HG03025 (cell line): ENCODE data around the gene CYTIP.
"Not testable (repeated sequence)": the region's sequence is repeated elsewhere in the genome, so short reads cannot be mapped to it uniquely, and the experiment has no call there.

Experiments
- ATAC-seq: cut with Tn5 transposase; IDR thresholded peaks from one replicate; pipeline ENCODE4 v1.9.1; 2021; ENCODE audit warnings: mild to moderate bottlenecking, moderate library complexity; ENCODE audit not compliant: unreplicated experiment, low FRiP score

The CYTIP gene

GRCh38 chr2:157427003-157427921 lies 16.6 kb downstream of the CYTIP start:
- ATAC-seq, result no peak

DNA sequence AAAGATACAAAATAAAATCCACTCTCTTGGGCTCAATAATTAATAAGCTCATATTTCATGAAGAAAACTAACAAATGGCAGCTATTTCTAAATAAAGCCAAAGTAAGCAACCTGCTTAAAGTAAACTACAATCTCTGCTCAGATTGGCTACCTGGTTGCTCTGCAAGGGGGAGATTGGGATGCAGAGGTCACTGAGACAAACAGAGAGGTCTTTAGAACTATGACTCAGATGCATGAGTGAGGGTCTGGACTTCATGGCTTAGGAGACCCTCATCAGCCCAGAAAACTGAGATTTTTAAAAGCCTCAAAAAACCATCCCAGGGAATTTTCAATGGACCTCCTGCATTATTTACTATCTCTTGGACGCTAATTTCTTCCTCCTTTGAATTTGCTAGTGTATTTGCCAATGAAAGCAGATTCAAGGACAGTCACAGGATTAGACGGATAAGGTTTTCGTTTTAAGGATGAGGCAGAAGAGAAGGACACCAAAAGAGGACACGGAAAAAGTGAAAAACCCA lies 17.4 kb downstream of the CYTIP start:
- no peak for ATAC-seq

DNA sequence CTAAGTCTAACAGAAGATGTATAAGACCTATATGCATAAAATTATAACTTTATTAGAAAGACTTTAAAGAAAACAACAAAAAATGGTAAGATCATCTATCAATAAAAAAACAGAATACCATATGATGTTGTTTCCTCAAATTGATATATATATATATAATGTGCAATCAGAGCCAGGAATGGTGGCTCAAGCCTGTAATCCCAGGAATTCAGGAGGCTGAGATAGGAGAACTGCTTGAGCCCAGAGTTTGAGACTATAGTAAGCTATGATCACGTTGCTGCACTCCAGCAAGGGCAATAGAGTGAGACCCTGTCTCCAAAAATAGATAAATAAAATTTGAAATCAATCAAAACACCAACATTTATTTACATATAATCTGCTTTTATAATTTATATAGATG lies 19.5 kb downstream of the CYTIP start:
- no peak for ATAC-seq

DNA sequence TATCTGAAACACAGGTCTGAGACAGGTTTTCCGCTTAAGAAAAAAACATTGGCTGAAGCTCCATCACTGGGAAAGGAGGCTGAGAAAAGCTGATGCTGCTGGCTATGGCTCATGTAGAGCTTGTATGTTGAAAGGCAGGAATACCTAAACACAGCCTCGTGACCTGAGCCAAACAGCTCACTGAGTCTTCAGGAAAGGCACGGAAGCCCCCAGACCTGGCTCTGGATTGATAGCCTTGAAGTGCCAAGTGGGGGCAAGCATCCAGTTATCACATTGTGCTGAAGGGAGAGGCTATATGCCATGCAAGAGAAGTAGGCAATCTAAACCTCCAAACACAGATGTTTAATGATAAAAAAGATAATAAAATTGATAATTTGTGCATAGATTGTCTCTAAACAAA lies 21.9 kb downstream of the CYTIP start:
- ATAC-seq, result no peak

DNA sequence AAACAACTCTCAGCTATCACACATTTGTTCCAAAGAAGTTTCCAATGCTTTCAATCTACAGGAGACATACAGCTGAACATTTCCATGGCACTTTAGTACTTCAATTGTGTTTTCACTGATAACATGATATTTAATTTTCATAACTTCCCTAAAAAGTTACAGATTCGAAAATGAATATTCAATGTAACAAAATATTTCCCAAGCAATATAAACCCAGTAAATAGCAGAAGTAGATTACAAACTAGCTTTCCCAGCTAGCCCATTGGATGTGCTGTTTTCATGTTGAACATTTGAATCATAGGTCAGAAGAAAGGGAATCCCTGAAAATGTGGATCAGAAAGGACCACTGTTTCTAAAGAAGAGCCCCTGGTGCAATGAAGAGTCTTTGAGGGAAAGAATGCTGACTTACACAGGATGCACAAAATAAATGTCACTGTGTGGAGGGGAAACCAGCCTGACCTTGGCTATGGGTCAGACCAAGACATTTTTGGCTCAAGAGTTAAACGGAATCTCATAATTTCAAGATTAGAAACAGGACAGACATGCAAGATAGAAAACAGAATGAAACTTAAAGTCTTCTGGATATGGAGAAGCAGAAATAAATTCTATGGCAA lies 22.5 kb downstream of the CYTIP start:
- no peak for ATAC-seq

DNA sequence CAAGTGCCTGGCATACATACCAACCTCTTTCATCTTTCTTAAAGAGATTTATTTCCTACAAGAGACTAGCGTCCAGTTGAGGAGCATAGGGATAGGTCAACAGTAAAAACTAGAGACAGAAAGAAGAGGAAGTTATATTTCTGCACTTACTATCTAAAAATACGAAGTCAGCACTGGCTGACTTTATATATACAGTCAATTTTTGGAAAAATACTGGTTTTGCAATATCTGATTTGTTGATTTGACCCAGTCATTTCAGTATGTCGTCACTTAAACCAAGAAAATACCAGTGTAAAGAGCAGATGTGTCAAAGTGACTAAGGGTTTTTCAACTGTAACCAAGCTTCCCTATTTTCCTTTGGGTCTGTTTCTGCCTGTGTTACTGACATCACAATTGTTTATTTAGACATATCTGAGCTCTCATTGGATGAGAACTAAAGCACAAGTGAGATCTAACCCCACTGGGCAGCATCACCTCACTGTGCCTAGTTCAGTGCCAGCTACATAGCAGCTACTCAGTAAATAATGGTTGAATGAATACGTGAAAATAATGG lies 23.0 kb downstream of the CYTIP start:
- ATAC-seq, result no peak

- no peak for ATAC-seq
Observed at GRCh38 chr2:157419031-157419575, 24.8 kb downstream of the CYTIP start.

- no peak for ATAC-seq
Observed at GRCh38 chr2:157418239-157418641, 25.6 kb downstream of the CYTIP start.

- no peak for ATAC-seq
Observed at GRCh38 chr2:157415591-157416101, 28.2 kb downstream of the CYTIP start.

DNA sequence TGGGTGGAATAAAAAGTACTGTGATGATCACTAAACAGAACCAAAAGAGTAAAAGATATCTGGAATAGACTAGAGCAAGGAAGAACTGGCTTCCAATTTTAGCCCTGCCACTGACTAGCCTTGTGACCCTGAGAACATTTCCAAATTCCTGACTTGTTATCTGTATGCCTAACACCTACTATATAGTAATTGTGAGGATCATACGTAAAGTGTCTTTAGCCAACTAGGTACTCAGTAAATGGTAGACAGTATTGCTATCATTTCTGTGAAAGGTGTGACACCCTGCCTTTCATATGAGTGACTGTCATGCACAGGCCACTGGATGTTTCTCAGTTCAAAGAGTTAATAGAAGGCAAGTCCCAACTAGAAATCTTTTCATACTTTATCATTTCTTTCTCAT lies 29.8 kb downstream of the CYTIP start:
- peak; percentile 17 for ATAC-seq

GRCh38 chr2:157413326-157414035 lies 30.4 kb downstream of the CYTIP start:
- ATAC-seq, result peak; percentile 76

GRCh38 chr2:157411624-157412336 lies 32.1 kb downstream of the CYTIP start:
- ATAC-seq, result no peak

DNA sequence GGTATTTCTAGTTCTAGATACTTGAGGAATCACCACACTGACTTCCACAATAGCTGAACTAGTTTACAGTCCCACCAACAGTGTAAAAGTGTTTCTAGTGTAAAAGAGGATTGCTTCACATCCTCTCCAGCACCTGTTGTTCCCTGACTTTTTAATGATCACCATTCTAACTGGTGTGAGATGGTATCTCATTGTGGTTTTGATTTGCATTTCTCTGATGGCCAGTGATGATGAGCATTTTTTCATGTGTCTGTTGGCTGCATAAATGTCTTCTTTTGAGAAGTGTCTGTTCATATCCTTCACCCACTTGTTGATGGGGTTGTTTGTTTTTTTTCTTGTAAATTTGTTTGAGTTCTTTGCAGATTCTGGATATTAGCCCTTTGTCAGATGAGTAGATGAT lies 38.5 kb downstream of the CYTIP start:
- ATAC-seq, result not testable (repeated sequence)

DNA sequence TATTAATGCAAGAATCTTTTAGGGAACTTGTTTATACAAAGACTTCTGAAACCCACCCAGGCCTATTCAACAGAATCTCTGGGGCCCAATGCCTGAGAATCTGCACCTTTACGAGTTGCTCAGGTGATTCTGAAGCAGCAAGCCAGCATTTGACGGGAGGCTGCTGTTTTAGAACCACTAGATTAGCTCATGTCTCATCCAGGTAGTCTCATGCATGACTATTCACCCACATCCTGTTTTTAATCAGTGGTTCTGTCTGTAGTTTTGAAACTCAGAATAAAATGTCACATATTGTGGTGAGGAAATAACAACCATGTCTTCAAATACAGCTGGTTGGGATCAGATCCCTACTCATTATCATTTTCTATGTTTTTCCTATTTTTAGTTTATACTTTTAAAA lies 39.5 kb downstream of the CYTIP start:
- ATAC-seq, result peak; percentile 92

- ATAC-seq, result not testable (repeated sequence)
Observed at GRCh38 chr2:157402801-157403485, 40.9 kb downstream of the CYTIP start.

GRCh38 chr2:157395811-157396210 lies 48.1 kb downstream of the CYTIP start:
- no peak for ATAC-seq

- ATAC-seq, result no peak
Observed at GRCh38 chr2:157394928-157395327, 49.0 kb downstream of the CYTIP start.

DNA sequence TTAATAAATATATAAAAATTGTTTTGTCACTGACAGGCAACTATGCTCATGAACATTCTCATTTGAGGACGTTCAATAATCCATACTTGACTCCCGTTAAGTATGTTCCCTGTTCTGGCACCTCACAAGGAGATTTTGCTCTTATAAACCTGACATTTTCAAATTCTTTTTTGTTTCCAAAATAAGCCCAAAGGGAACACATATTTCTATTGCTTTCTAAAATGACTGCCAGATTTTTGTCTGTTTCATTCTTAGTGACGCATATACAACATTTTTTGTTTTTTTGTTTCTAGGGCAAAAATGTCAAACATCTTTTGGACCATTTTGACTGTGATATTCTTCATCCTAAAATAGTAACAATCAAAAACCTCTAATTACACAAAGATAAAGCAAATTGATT lies 50.5 kb downstream of the CYTIP start:
- no peak for ATAC-seq

DNA sequence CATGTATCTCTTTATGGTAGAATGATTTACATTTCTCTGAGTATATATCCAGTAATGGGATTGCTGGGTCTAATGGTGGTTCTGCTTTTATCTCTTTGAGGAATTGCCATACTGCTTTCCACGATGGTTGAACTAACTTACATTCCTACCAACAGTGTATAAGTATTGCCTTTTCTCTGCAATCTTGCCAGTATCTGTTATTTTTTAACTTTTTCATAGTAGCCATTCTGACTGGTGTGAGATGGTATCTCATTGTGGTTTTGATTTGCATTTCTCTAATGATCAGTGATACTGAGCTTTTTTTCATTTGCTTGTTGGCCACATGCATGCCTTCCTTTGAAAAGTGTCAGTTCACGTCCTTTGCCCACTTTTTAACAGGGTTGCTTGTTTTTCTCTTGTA lies 55.1 kb downstream of the CYTIP start:
- ATAC-seq, result no peak
